Liver (tissue), 9 donors: ENCODE results near the gene RABL3. TPM values are rescaled to one million over a fixed set of nuclear protein-coding genes. Genes with fewer than 3 reads are reported as not detected.

Source experiments
- DNase-seq: peaks from one replicate; pipeline ENCODE4 v3.0.0-alpha.2; 2017; ENCODE audit warnings: low spot score
- H3K27ac ChIP-seq, 2 donors: one replicate each; pipeline ENCODE4 v1.7.0; 2013; ENCODE audit warnings: inconsistent platforms in 2 of 2, low read length in 2 of 2, control low read depth in 1 of 2, low read depth in 1 of 2, mild to moderate bottlenecking in 1 of 2
- H3K27me3 ChIP-seq, 4 donors: one replicate each; pipeline versions ENCODE4 v1.6.1 to v1.7.0; 2013; ENCODE audit warnings: low read length in 3 of 4, inconsistent platforms in 1 of 4, mild to moderate bottlenecking in 1 of 4, moderate library complexity in 1 of 4; ENCODE audit not compliant: control insufficient read depth in 4 of 4, insufficient read depth in 4 of 4
- H3K36me3 ChIP-seq, 4 donors: one replicate each; pipeline versions ENCODE4 v1.6.1 to v1.7.0; 2013; ENCODE audit warnings: low read length in 3 of 4, mild to moderate bottlenecking in 3 of 4, low read depth in 1 of 4, moderate library complexity in 1 of 4; ENCODE audit not compliant: control insufficient read depth in 4 of 4, insufficient read depth in 3 of 4
- H3K4me1 ChIP-seq, 4 donors: one replicate each; pipeline versions ENCODE4 v1.6.1 to v1.7.0; 2013; ENCODE audit warnings: low read length in 3 of 4, mild to moderate bottlenecking in 3 of 4, moderate library complexity in 1 of 4; ENCODE audit not compliant: control insufficient read depth in 4 of 4, insufficient read depth in 4 of 4
- H3K4me3 ChIP-seq, 3 donors: one replicate each; pipeline versions ENCODE4 v1.6.1 to v1.7.0; 2013; ENCODE audit warnings: low read length in 3 of 3, control low read depth in 1 of 3, low read depth in 1 of 3, mild to moderate bottlenecking in 1 of 3
- H3K9ac ChIP-seq, 2 donors: one replicate each; pipeline ENCODE4 v1.7.0; 2013; ENCODE audit warnings: low read length in 2 of 2, mild to moderate bottlenecking in 2 of 2, moderate library complexity in 2 of 2, control low read depth in 1 of 2, low read depth in 1 of 2
- H3K9me3 ChIP-seq, 4 donors: one replicate each; pipeline versions ENCODE4 v1.6.1 to v1.7.0; 2013; ENCODE audit warnings: low read length in 3 of 4; ENCODE audit not compliant: control insufficient read depth in 4 of 4
- ATF3 ChIP-seq: IDR thresholded peaks from 2 replicates; pipeline ENCODE4 v1.6.1; 2016; ENCODE audit warnings: antibody characterized with exemption
- EGR1 ChIP-seq, 2 donors: IDR thresholded peaks; 2 replicates each; pipeline ENCODE4 v1.6.1; 2016 to 2018; ENCODE audit warnings: antibody characterized with exemption in 2 of 2, low read depth in 2 of 2
- FOXA1 ChIP-seq: IDR thresholded peaks from 2 replicates; pipeline ENCODE4 v1.6.1; 2016; ENCODE audit warnings: antibody characterized with exemption
- FOXA2 ChIP-seq: IDR thresholded peaks from 2 replicates; pipeline ENCODE4 v1.6.1; 2016; ENCODE audit warnings: antibody characterized with exemption
- GABPA ChIP-seq, 2 donors: IDR thresholded peaks in 1 of 2; conservative IDR thresholded peaks in 1 of 2; 2 replicates each; pipeline ENCODE4 v1.6.1; 2016; ENCODE audit warnings: antibody characterized with exemption in 2 of 2, mild to moderate bottlenecking in 1 of 2, moderate library complexity in 1 of 2
- HNF4A ChIP-seq, 2 donors: conservative IDR thresholded peaks; 2 replicates each; pipeline ENCODE4 v1.6.1; 2016; ENCODE audit warnings: antibody characterized with exemption in 2 of 2, mild to moderate bottlenecking in 2 of 2
- HNF4G ChIP-seq: IDR thresholded peaks from 2 replicates; pipeline ENCODE4 v1.6.1; 2016; ENCODE audit warnings: antibody characterized with exemption
- JUND ChIP-seq, 2 donors: IDR thresholded peaks; 2 replicates each; pipeline ENCODE4 v1.6.1; 2016; ENCODE audit warnings: antibody characterized with exemption in 2 of 2
- NR2F2 ChIP-seq: IDR thresholded peaks from 2 replicates; pipeline ENCODE4 v1.6.1; 2016; ENCODE audit warnings: antibody characterized with exemption
- RAD21 ChIP-seq, 2 donors: IDR thresholded peaks; 2 replicates each; pipeline ENCODE4 v1.6.1; 2016; ENCODE audit warnings: antibody characterized with exemption in 2 of 2, mild to moderate bottlenecking in 2 of 2
- RXRA ChIP-seq, 2 donors: IDR thresholded peaks; 2 replicates each; pipeline ENCODE4 v1.6.1; 2017 to 2018; ENCODE audit warnings: antibody characterized with exemption in 2 of 2, mild to moderate bottlenecking in 1 of 2
- SP1 ChIP-seq: IDR thresholded peaks from 2 replicates; pipeline ENCODE4 v1.6.1; 2018; ENCODE audit warnings: antibody characterized with exemption, mild to moderate bottlenecking
- TAF1 ChIP-seq: conservative IDR thresholded peaks from 2 replicates; pipeline ENCODE4 v1.6.1; 2016; ENCODE audit warnings: antibody characterized with exemption, mild to moderate bottlenecking
- YY1 ChIP-seq: IDR thresholded peaks from 2 replicates; pipeline ENCODE4 v1.6.1; 2016; ENCODE audit warnings: antibody characterized with exemption, mild to moderate bottlenecking
- WGBS: extraction: QIAGEN DNeasy Blood & Tissue Kit; methylation state at CpG from one replicate; pipeline ENCODE4 v1.1.7; 2013; 5-methylcytosine and 5-hydroxymethylcytosine counted together
- polyA plus RNA-seq, 2 donors: library from polyadenylated mRNA; stranded (reverse) in 1 of 2; unstranded in 1 of 2; fragments of 200-250 nt in 1 of 2; fragments of >200 nt in 1 of 2; fragmentation: Nextera tagmentation in 1 of 2; extraction: Ambion mirVana in 1 of 2; gene quantifications; one replicate each; pipeline versions ENCODE4 v1.2.1 to v1.2.3, GENCODE V29; 2013 to 2015
- total RNA-seq, 2 donors: library from RNA; depleted of rRNA; stranded (reverse); fragments of >200 nt; gene quantifications; one replicate each; pipeline ENCODE4 v1.2.3, GENCODE V29; 2014
- TF ChIP-seq, protein P1 (sequence below): IDR thresholded peaks from 2 replicates; pipeline ENCODE4 v1.6.1; 2016; ENCODE audit warnings: antibody characterized with exemption
- TF ChIP-seq, protein P2 (sequence below): IDR thresholded peaks from 2 replicates; pipeline ENCODE4 v1.6.1; 2016; ENCODE audit warnings: antibody characterized with exemption, mild to moderate bottlenecking
- TF ChIP-seq, protein P3 (sequence below): fragments of 150-350 bp; IDR thresholded peaks from 2 replicates; pipeline ENCODE4 v1.5.1; 2017; ENCODE audit warnings: improper control_type of control experiment, low read depth, low read length; ENCODE audit not compliant: missing input control
- donor health status: healthy.
- donor health status: healthy.
- donor health status: healthy.
- donor health status: healthy.
- donor health status: healthy.

The RABL3 gene
- total and polyA plus RNA-seq, 4 donors: 8.6 to 14.1 (median 13.1) TPM

DNA sequence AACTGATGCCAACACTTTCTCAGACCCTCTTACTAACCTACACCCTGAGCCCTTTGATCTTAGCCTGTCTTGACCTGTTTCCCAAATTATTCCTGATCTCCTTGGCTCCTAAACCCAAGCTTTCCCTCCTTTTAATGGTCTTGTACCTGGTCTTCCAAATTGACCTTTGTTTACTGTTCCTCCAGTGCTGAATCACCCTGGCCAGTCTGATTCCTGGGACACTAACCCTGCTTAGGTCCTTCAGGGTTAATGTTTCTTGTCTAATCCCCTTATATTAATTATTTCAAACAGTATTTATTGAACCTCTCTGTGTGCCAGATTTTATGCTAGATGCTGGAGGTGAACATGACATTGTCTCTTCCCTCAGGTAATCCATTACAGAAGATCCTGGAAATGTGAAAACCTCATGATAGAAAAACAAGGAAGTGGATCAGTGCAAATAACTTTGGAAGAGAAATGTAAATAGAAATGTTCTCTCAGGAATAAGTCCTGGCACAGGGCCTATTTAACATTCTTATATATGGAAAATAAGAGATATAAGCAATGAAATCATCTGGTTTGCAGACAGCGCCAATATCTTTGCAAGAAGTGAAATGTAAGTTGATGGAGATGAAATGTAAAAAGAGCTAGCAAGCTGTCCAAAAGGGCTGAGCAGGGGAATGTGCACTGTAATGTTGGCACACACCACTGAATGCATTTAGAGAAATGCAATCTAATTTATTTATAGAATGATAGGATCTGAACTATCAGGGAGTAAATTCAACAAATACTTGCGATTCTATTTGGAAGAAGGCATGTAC is 81.0 kb downstream of the RABL3 start:
- no peak overlapping the region for H3K4me3 ChIP-seq
- H3K9me3 ChIP-seq: no peaks in the 10 kb centered on the region
- no peak overlapping the region for H3K9ac ChIP-seq
- no peaks in the 10 kb centered on the region for H3K4me1 ChIP-seq
- H3K27ac ChIP-seq: no peak overlapping the region
- no peak for TF ChIP-seq SP1
- peak in 1 of 2 donors; percentile 31 for TF ChIP-seq JUND (IDR thresholded peaks at IDR 0.05)
- TF ChIP-seq FOXA2: no peak
- no peak for DNase-seq
- peaks cover 2 to 52% (median 24%) of the 10 kb centered on the region in 4 donors for H3K36me3 ChIP-seq
- WGBS: 35% methylated on average over 2 of the region's 2 CpGs
- H3K27me3 ChIP-seq: no peaks in the 10 kb centered on the region

DNA sequence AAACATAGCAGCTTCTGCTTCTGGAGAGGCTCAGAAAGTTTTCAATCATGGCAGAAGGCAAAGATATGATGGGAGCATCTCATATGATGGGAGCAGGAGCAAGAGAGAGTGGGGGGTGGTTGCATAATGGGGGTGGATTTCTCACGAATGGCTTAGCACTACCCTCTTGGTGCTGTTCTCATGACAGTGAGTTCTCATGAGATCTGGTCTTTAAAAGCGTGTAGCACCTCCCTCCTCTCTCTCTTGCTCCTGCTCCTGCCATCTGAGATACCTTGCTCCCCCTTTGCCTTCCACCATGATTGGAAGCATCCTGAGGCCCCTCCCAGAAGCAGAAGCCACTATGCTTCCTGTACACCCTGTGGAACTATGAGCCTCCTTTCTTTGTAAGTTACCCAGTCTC is 82.5 kb downstream of the RABL3 start:
- TF ChIP-seq SP1: no peak
- no peak for TF ChIP-seq RXRA (IDR thresholded peaks at IDR 0.05)
- TF ChIP-seq GABPA (IDR thresholded peaks at IDR 0.05 in 1 of 2, conservative IDR thresholded peaks at IDR 0.05 in 1 of 2): no peak
- TF ChIP-seq HNF4A (conservative IDR thresholded peaks at IDR 0.05): no peak
- TF ChIP-seq, protein P1, sequence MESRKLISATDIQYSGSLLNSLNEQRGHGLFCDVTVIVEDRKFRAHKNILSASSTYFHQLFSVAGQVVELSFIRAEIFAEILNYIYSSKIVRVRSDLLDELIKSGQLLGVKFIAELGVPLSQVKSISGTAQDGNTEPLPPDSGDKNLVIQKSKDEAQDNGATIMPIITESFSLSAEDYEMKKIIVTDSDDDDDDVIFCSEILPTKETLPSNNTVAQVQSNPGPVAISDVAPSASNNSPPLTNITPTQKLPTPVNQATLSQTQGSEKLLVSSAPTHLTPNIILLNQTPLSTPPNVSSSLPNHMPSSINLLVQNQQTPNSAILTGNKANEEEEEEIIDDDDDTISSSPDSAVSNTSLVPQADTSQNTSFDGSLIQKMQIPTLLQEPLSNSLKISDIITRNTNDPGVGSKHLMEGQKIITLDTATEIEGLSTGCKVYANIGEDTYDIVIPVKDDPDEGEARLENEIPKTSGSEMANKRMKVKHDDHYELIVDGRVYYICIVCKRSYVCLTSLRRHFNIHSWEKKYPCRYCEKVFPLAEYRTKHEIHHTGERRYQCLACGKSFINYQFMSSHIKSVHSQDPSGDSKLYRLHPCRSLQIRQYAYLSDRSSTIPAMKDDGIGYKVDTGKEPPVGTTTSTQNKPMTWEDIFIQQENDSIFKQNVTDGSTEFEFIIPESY: no peak
- no peak for TF ChIP-seq EGR1 (IDR thresholded peaks at IDR 0.05; ENCODE audit: low read depth in 2 of 2)
- no peak for TF ChIP-seq YY1
- TF ChIP-seq FOXA1: no peak
- TF ChIP-seq, protein P2, sequence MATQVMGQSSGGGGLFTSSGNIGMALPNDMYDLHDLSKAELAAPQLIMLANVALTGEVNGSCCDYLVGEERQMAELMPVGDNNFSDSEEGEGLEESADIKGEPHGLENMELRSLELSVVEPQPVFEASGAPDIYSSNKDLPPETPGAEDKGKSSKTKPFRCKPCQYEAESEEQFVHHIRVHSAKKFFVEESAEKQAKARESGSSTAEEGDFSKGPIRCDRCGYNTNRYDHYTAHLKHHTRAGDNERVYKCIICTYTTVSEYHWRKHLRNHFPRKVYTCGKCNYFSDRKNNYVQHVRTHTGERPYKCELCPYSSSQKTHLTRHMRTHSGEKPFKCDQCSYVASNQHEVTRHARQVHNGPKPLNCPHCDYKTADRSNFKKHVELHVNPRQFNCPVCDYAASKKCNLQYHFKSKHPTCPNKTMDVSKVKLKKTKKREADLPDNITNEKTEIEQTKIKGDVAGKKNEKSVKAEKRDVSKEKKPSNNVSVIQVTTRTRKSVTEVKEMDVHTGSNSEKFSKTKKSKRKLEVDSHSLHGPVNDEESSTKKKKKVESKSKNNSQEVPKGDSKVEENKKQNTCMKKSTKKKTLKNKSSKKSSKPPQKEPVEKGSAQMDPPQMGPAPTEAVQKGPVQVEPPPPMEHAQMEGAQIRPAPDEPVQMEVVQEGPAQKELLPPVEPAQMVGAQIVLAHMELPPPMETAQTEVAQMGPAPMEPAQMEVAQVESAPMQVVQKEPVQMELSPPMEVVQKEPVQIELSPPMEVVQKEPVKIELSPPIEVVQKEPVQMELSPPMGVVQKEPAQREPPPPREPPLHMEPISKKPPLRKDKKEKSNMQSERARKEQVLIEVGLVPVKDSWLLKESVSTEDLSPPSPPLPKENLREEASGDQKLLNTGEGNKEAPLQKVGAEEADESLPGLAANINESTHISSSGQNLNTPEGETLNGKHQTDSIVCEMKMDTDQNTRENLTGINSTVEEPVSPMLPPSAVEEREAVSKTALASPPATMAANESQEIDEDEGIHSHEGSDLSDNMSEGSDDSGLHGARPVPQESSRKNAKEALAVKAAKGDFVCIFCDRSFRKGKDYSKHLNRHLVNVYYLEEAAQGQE: no peak
- TF ChIP-seq RAD21 (IDR thresholded peaks at IDR 0.05): no peak
- no peak for TF ChIP-seq HNF4G
- no peak for TF ChIP-seq ATF3
- no peak for TF ChIP-seq TAF1
- TF ChIP-seq, protein P3, sequence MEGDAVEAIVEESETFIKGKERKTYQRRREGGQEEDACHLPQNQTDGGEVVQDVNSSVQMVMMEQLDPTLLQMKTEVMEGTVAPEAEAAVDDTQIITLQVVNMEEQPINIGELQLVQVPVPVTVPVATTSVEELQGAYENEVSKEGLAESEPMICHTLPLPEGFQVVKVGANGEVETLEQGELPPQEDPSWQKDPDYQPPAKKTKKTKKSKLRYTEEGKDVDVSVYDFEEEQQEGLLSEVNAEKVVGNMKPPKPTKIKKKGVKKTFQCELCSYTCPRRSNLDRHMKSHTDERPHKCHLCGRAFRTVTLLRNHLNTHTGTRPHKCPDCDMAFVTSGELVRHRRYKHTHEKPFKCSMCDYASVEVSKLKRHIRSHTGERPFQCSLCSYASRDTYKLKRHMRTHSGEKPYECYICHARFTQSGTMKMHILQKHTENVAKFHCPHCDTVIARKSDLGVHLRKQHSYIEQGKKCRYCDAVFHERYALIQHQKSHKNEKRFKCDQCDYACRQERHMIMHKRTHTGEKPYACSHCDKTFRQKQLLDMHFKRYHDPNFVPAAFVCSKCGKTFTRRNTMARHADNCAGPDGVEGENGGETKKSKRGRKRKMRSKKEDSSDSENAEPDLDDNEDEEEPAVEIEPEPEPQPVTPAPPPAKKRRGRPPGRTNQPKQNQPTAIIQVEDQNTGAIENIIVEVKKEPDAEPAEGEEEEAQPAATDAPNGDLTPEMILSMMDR: no peak
- TF ChIP-seq NR2F2: no peak
- TF ChIP-seq JUND (IDR thresholded peaks at IDR 0.05): no peak
- Histone ChIP-seq H3K9me3 (no peaks in the 10 kb centered on the region), H3K27ac (no peak overlapping the region), H3K36me3 (peaks cover 0 to 53% (median 32%) of the 10 kb centered on the region in 4 donors), H3K4me3 (no peak overlapping the region), H3K4me1 (no peaks in the 10 kb centered on the region), H3K9ac (no peak overlapping the region), H3K27me3 (no peaks in the 10 kb centered on the region)
- DNase-seq: no peak
- 93% methylated on average over 2 of the region's 2 CpGs for WGBS
